Measurements from ENCODE around the gene UST.
A peak's percentile ranks its signal among the peaks of the same experiment; 100 is the strongest.

The UST gene

GRCh38 chr6:148814082-148814790 lies 67.4 kb downstream of the UST start:
- in situ Hi-C loops (cut with MboI; ENCODE audit: low sequenced_read_pairs, unreplicated experiment) = no loop called here
- DNase-seq (ENCODE audit: low spot score) = no peak
- TF ChIP-seq CTCF (IDR thresholded peaks at IDR 0.05; ENCODE audit: borderline replicate concordance, control extremely low read depth, extremely low read depth, insufficient read depth, missing control alignments) = no peak

- in situ Hi-C loops (cut with MboI; ENCODE audit: low sequenced_read_pairs, unreplicated experiment) = no loop called here
- no peak for TF ChIP-seq CTCF (IDR thresholded peaks at IDR 0.05; ENCODE audit: borderline replicate concordance, control extremely low read depth, extremely low read depth, insufficient read depth, missing control alignments)
- DNase-seq (ENCODE audit: low spot score) = no peak
Measured at GRCh38 chr6:148814869-148815268, 68.0 kb downstream of the UST start.

- in situ Hi-C loops (cut with MboI; ENCODE audit: low sequenced_read_pairs, unreplicated experiment) = no loop called here
- DNase-seq (ENCODE audit: low spot score) = peak; percentile 23
- no peak for TF ChIP-seq CTCF (IDR thresholded peaks at IDR 0.05; ENCODE audit: borderline replicate concordance, control extremely low read depth, extremely low read depth, insufficient read depth, missing control alignments)
Measured at GRCh38 chr6:148816117-148816516, 69.3 kb downstream of the UST start.

GRCh38 chr6:148817689-148818088 lies 70.9 kb downstream of the UST start:
- no peak for DNase-seq (ENCODE audit: low spot score)
- in situ Hi-C loops (cut with MboI; ENCODE audit: low sequenced_read_pairs, unreplicated experiment) = no loop called here
- no peak for TF ChIP-seq CTCF (IDR thresholded peaks at IDR 0.05; ENCODE audit: borderline replicate concordance, control extremely low read depth, extremely low read depth, insufficient read depth, missing control alignments)

GRCh38 chr6:148818939-148819575 lies 72.2 kb downstream of the UST start:
- DNase-seq (ENCODE audit: low spot score) = no peak
- in situ Hi-C loops (cut with MboI; ENCODE audit: low sequenced_read_pairs, unreplicated experiment) = no loop called here
- TF ChIP-seq CTCF (IDR thresholded peaks at IDR 0.05; ENCODE audit: borderline replicate concordance, control extremely low read depth, extremely low read depth, insufficient read depth, missing control alignments) = no peak

GRCh38 chr6:148819852-148820251 lies 73.0 kb downstream of the UST start:
- TF ChIP-seq CTCF (IDR thresholded peaks at IDR 0.05; ENCODE audit: borderline replicate concordance, control extremely low read depth, extremely low read depth, insufficient read depth, missing control alignments) = no peak
- no peak for DNase-seq (ENCODE audit: low spot score)
- in situ Hi-C loops (cut with MboI; ENCODE audit: low sequenced_read_pairs, unreplicated experiment) = no loop called here
